ENCODE data around the gene ZHX3.

Gene ZHX3

GRCh38 chr20:41142245-41142644 lies 175.3 kb downstream of the ZHX3 start:
- TF ChIP-seq ZFX (IDR thresholded peaks at IDR 0.05; ENCODE audit: borderline replicate concordance) (no peak), CTCF (IDR thresholded peaks at IDR 0.05) (no peak)
- H3K27ac ChIP-seq: no peak overlapping the region

- TF ChIP-seq CTCF (IDR thresholded peaks at IDR 0.05) (no peak), ZFX (IDR thresholded peaks at IDR 0.05; ENCODE audit: borderline replicate concordance) (no peak)
- no peak overlapping the region for H3K27ac ChIP-seq
These were observed 176.2 kb downstream of the ZHX3 start for GRCh38 chr20:41141153-41141815.

DNA sequence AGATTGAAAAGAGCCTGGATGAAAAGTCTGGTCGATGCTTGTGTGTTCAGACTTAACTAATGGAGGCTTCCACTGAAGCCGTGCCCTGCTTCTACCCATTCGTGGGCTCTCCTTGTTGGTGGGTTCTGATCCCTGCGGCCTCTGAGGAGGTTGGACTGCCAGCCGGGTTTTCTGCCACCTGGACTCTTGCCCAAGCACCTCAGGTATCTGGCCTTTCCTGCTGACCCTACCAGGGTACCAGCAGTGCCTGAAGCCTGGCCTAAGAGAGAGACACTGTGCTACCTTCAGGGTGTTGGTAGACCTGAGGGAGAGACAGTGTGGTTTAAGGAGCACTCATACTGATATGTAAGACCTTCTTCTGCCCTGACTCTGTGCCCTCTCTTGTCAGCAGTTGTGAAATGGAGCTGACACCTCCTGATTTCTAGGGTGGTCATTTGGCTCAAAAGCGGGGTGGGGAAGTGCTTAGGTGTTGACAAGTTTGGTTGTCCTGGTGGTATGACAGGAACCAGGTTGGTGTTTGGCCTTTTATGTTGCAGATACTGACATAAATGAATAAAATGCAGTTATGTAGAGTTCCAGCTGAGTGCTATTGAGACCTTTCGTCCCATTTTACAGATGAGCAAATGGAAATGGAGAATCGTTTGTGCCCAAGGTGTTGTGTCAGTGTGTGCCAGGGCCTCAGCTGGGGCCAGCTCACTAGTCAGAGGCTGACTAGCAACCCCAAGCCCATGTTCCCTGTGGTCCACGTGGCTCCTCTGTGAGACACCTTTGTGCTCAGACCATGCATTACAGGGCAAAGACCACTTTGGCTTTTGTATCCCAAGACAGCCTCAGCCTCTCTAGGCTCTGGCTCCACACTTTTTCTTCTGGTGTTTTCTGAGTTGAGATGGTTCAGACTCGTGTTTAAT lies 177.1 kb downstream of the ZHX3 start:
- no peak overlapping the region for H3K27ac ChIP-seq
- no peak for TF ChIP-seq ZFX (IDR thresholded peaks at IDR 0.05; ENCODE audit: borderline replicate concordance)
- TF ChIP-seq CTCF (IDR thresholded peaks at IDR 0.05): no peak

DNA sequence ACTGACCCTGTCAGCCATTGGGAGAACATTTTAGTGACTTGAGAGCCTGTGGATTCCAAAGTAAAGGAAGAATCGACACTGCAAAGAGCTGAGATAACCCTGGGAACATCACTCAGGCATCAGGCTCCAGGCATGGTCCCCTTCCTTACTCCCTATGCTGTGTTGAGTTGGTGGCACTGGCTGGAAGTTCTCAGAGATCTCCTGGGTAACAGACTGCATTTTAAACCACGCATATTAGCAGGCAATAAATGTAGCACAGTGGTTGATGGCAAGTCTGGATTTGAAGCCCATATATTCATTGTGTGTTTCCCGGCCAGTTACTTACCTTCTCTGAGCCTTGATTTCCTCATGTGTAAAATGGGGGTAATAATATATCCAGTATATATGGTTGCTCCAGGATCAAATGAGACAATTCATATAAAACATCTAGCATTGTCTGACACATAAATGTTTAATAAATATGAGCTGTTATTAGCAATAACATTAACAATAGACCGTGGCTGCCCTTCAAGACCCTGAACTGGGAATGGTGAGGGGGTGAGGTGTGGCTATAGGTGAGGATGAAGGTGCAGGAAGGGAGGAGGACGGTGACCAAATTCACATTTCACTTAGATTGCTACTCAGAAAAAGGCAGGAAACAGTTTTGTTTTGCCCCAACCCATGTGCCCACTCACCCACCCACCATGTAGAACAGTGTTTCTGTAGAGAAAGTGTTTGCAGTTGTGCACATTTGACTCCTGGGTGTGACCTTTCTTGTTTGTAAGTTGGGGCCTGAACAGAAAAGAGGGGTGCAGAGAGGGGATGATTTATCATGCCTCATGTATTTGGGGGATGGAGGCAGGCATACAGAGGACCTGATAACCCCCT lies 178.1 kb downstream of the ZHX3 start:
- H3K27ac ChIP-seq: no peak overlapping the region
- TF ChIP-seq CTCF (IDR thresholded peaks at IDR 0.05): no peak
- TF ChIP-seq ZFX (IDR thresholded peaks at IDR 0.05; ENCODE audit: borderline replicate concordance): no peak

DNA sequence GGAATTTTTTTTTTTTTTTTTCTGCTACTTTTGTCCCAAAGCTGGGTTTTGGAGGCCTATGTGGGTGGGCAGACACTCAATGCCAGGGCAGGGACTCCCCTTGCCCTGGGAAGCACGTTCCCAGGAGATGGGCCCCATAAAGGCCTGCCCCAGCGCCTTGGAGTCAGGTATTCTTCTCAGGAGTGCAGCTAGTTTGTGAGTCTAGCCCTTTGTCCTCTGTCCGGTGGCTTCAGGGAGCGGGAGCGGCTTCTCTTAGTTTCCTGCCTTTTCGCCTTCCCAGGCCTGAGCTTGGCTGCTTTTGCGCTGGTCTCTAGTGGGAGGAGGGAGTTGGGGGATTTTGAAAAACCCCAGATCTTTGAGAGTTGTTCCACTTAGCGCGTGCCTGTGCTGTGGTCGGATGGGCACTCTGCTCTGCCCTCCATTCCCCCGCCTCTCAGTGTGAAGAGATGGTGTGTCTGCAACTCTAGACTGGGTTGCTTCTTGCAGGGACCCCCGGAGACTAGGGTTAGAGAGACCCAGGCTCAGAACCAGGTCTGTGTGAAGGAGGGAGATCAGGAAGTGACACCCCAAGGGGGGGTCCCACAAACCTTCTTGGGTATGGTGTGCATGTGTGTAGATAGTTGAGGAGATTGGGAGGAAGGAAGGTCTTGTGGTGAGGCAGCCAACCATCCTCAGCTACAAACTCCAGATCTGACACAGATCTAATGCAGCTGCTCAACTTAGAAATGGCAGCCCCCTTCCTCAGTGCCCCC lies 178.9 kb downstream of the ZHX3 start:
- peak overlapping the region; percentile 84; the same call in 1 of the 2 replicates for H3K27ac ChIP-seq
- TF ChIP-seq ZFX (IDR thresholded peaks at IDR 0.05; ENCODE audit: borderline replicate concordance) (no peak), CTCF (IDR thresholded peaks at IDR 0.05) (no peak)

DNA sequence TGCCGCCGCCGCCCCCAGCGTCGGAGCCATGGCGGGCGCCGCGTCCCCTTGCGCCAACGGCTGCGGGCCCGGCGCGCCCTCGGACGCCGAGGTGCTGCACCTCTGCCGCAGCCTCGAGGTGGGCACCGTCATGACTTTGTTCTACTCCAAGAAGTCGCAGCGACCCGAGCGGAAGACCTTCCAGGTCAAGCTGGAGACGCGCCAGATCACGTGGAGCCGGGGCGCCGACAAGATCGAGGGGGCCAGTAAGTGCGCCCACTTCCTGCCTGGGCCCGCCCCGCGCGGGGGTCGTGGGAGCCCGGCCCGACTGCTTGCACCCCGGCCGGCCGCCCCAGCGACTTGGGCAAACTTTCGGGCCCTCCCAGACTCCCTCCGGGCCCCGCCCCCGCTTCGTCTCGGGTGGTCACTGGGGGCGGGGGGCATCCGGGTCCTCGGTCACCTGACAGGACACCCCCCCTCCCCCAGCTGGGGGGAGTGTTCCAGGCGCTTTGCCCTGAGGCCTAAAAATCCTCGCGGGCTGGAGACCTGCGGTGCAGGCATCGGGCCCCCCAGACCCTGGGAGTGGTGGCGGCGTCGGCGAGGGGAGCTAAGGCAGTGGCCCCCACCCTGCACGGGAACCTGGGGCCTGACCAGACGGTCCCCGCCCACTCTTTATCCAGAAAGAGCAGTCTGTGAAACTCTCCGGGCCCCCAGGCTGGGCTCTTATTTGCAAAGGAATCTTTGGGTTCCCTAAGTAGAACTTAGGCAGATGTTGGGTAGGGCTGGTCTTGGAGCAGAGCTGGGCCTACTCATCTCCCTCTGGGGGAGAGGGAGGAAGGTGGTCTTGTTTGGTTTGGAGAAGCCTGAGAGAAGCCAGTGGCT lies 179.7 kb downstream of the ZHX3 start:
- TF ChIP-seq ZFX (IDR thresholded peaks at IDR 0.05; ENCODE audit: borderline replicate concordance) (no peak), CTCF (IDR thresholded peaks at IDR 0.05) (no peak)
- peak overlapping the region; percentile 84 for H3K27ac ChIP-seq

Measured in 22Rv1 (cell line).